ENCODE data around the gene ALLC.

Gene ALLC

DNA sequence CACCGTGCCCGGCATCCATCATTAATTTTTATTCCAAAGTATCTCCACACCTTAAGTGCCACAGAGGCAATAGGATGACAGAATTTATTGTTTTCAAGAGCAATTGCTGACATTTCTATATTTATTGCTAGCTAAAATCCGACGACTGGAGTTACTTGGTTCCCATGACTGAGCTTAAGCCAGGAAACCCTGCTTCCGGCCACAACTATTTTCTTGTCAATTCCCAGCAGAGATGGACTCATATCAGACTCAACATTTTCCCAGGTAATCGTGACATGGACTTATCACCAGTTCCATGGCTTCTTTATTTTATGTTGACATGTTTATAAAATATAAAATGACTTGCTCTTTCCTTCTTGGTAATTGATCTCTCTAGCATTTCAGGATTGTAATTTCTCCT lies 24.8 kb downstream of the ALLC start:
- no peak overlapping the region for H3K4me3 ChIP-seq
- intact Hi-C loops (cut with DNase I; ENCODE audit: low total_unique reads): no loop called here
- TF ChIP-seq, protein P1, sequence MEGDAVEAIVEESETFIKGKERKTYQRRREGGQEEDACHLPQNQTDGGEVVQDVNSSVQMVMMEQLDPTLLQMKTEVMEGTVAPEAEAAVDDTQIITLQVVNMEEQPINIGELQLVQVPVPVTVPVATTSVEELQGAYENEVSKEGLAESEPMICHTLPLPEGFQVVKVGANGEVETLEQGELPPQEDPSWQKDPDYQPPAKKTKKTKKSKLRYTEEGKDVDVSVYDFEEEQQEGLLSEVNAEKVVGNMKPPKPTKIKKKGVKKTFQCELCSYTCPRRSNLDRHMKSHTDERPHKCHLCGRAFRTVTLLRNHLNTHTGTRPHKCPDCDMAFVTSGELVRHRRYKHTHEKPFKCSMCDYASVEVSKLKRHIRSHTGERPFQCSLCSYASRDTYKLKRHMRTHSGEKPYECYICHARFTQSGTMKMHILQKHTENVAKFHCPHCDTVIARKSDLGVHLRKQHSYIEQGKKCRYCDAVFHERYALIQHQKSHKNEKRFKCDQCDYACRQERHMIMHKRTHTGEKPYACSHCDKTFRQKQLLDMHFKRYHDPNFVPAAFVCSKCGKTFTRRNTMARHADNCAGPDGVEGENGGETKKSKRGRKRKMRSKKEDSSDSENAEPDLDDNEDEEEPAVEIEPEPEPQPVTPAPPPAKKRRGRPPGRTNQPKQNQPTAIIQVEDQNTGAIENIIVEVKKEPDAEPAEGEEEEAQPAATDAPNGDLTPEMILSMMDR (IDR thresholded peaks at IDR 0.05): no peak
- no peak for DNase-seq
- H3K36me3 ChIP-seq: no peaks in the 10 kb centered on the region
- no peaks in the 10 kb centered on the region for H3K9me3 ChIP-seq
- no peaks in the 10 kb centered on the region for H3K4me1 ChIP-seq
- no peak overlapping the region for H3K27ac ChIP-seq
- H3K27me3 ChIP-seq: peaks cover 0 to 3% of the 10 kb centered on the region in 2 donors

DNA sequence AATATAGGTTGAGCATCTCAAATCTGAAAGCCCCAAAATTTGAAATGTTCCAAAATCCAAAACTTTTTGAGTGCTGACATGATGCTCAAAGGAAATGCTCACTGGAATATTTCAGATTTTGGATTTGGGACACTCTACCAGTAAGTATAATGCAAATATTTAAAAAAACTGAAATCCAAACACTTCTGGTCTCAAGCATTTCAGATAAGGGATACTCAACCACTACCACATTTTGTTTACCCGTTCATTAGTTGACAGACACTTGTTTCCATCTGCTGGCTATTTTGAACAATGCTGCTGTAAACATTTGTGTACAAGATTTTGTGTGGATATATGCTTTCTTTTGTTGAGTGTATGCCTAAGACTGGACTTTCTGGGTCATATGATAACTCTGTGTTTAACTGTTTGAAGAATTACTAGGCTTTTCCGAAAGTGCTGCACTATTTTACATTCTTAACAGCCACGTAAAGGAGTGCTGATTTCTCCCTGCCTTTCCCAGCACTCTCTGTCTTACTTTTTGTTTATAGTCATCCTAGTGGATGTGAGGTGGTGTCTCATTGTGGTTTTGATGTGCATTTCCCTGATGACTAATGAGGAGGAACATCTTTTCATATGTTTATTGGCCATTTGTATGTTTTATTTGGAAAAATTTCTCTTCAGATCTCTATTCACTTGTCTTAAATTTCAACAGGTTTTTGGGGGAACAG lies 25.9 kb downstream of the ALLC start:
- no peaks in the 10 kb centered on the region for H3K36me3 ChIP-seq
- DNase-seq: no peak
- H3K4me1 ChIP-seq: no peaks in the 10 kb centered on the region
- H3K27me3 ChIP-seq: no peaks in the 10 kb centered on the region
- intact Hi-C loops (cut with DNase I; ENCODE audit: low total_unique reads): no loop called here
- H3K27ac ChIP-seq: no peak overlapping the region
- H3K4me3 ChIP-seq: no peak overlapping the region
- no peaks in the 10 kb centered on the region for H3K9me3 ChIP-seq
- TF ChIP-seq, protein P1 (IDR thresholded peaks at IDR 0.05): no peak

GRCh38 chr2:3689998-3690748 lies 32.2 kb downstream of the ALLC start:
- no peak overlapping the region for H3K4me3 ChIP-seq
- TF ChIP-seq, protein P1 (IDR thresholded peaks at IDR 0.05): no peak
- DNase-seq: no peak
- H3K4me1 ChIP-seq: no peaks in the 10 kb centered on the region
- intact Hi-C loops (cut with DNase I; ENCODE audit: low total_unique reads): no loop called here
- H3K9me3 ChIP-seq: no peaks in the 10 kb centered on the region
- no peak overlapping the region for H3K27ac ChIP-seq
- no peaks in the 10 kb centered on the region for H3K36me3 ChIP-seq
- peaks cover 0 to 3% of the 10 kb centered on the region in 2 donors for H3K27me3 ChIP-seq

DNA sequence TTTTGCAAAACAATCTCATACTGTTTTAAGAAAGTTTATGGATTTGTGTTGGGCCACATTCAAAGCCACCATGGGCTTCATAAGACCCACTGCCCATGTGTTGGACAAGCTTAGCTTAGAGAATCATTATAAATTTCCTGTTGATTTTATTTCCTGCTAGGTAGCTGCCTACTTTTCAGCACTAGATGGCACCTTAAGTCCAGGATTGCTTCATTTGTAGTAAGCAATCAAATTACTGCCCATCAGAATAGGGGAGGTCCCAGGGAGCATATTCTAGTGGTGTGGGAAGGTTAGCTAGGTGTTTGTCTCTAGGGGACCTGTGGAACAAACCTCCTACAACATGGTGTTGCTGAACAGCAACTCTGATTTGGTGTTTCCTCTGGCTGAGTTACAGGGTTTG lies 34.4 kb downstream of the ALLC start:
- H3K27me3 ChIP-seq: peaks cover 0 to 3% of the 10 kb centered on the region in 2 donors
- H3K36me3 ChIP-seq: no peaks in the 10 kb centered on the region
- H3K4me1 ChIP-seq: no peaks in the 10 kb centered on the region
- H3K27ac ChIP-seq: no peak overlapping the region
- H3K9me3 ChIP-seq: no peaks in the 10 kb centered on the region
- intact Hi-C loops (cut with DNase I; ENCODE audit: low total_unique reads): no loop called here
- TF ChIP-seq, protein P1 (IDR thresholded peaks at IDR 0.05): peak; percentile 21 to 29
- H3K4me3 ChIP-seq: no peak overlapping the region
- no peak for DNase-seq

DNA sequence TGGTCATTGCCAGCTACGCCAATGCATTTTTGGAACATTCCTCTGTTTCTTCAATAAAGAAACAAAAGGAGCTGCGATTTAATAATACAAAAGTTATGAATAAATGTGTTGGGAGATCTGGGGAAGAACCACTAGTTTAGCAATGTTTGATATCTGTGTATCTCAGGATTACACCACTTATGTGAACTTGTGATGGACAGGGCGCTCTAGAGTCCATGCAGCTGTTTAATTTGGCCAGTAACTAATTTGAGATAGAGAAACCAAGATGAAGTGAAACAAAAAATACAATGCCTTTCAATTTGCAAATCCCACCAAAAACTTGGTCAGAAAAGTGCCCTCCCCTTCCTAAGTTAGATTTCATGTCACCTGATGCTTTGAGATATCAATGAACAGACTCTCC lies 38.5 kb downstream of the ALLC start:
- no peak overlapping the region for H3K4me3 ChIP-seq
- H3K4me1 ChIP-seq: no peaks in the 10 kb centered on the region
- H3K27me3 ChIP-seq: peaks cover 0 to 5% of the 10 kb centered on the region in 2 donors
- TF ChIP-seq, protein P1 (IDR thresholded peaks at IDR 0.05): no peak
- H3K9me3 ChIP-seq: no peaks in the 10 kb centered on the region
- intact Hi-C loops (cut with DNase I; ENCODE audit: low total_unique reads): no loop called here
- no peak overlapping the region for H3K27ac ChIP-seq
- H3K36me3 ChIP-seq: no peaks in the 10 kb centered on the region
- DNase-seq: no peak
